ENCODE data around the gene TNIK.

GRCh38 chr3:171138027-171138426 lies 322.2 kb downstream of the TNIK start:
- TF ChIP-seq POLR2A (IDR thresholded peaks at IDR 0.05; ENCODE audit: low read depth, low read length), result no peak
- TF ChIP-seq POLR2AphosphoS5 (IDR thresholded peaks at IDR 0.05; ENCODE audit: low read depth, low read length), result no peak
- no peak for TF ChIP-seq TAF1 (IDR thresholded peaks at IDR 0.05; ENCODE audit: borderline replicate concordance, low read depth, low read length)

All from GM12892 (cell line).